ACC112 (cell line): ENCODE measurements around the gene LUC7L3.

Source experiments
- H2AFZ ChIP-seq: fragments of 200-600 bp; sonication (generic); one replicate; pipeline ENCODE4 v1.6.0; 2017; ENCODE audit warnings: antibody characterized with exemption, low read length; ENCODE audit not compliant: unreplicated experiment
- H3K27ac ChIP-seq: fragments of 200-600 bp; sonication (generic); 2 replicates; pipeline ENCODE4 v1.5.1; 2014; ENCODE audit warnings: low read depth, mild to moderate bottlenecking, antibody characterized with exemption, low read length, moderate library complexity
- H3K27me3 ChIP-seq: fragments of 200-600 bp; sonication (generic); 2 replicates; pipeline ENCODE4 v1.6.1; 2014; ENCODE audit warnings: mild to moderate bottlenecking, antibody characterized with exemption, low read length, moderate library complexity, mixed read lengths; ENCODE audit not compliant: insufficient read depth
- H3K36me3 ChIP-seq: fragments of 200-600 bp; sonication (generic); 2 replicates; pipeline ENCODE4 v1.6.1; 2016; ENCODE audit warnings: mild to moderate bottlenecking, antibody characterized with exemption, low read length, moderate library complexity, mixed read lengths; ENCODE audit not compliant: insufficient read depth
- H3K4me1 ChIP-seq: fragments of 200-600 bp; sonication (generic); one replicate; pipeline ENCODE4 v1.6.1; 2016; ENCODE audit warnings: low read length, mixed read lengths; ENCODE audit not compliant: insufficient read depth, unreplicated experiment, control insufficient read depth
- H3K4me3 ChIP-seq: fragments of 200-600 bp; sonication (generic); 2 replicates; pipeline ENCODE4 v1.5.1; 2014; ENCODE audit warnings: mild to moderate bottlenecking, low read depth, low read length
- H3K79me2 ChIP-seq: fragments of 200-600 bp; sonication (generic); one replicate; pipeline ENCODE4 v1.6.0; 2016; ENCODE audit warnings: low read length; ENCODE audit not compliant: control insufficient read depth, unreplicated experiment, insufficient read depth

Gene LUC7L3

GRCh38 chr17:50790618-50791017, 71.2 kb downstream of the LUC7L3 start:
- no peak overlapping the region for H3K27ac ChIP-seq
- no peak overlapping the region for H3K4me3 ChIP-seq
- H3K79me2 ChIP-seq, result no peaks in the 10 kb centered on the region
- no peaks in the 10 kb centered on the region for H3K27me3 ChIP-seq
- H3K36me3 ChIP-seq, result no peaks in the 10 kb centered on the region
- no peak overlapping the region for H2AFZ ChIP-seq
- no peaks in the 10 kb centered on the region for H3K4me1 ChIP-seq

GRCh38 chr17:50792132-50792531, 72.7 kb downstream of the LUC7L3 start:
- Histone ChIP-seq H3K79me2 (no peaks in the 10 kb centered on the region), H3K36me3 (no peaks in the 10 kb centered on the region), H3K4me3 (no peak overlapping the region), H2AFZ (no peak overlapping the region), H3K4me1 (no peaks in the 10 kb centered on the region), H3K27ac (no peak overlapping the region), H3K27me3 (no peaks in the 10 kb centered on the region)

GRCh38 chr17:50793007-50793406, 73.6 kb downstream of the LUC7L3 start:
- H3K79me2 ChIP-seq, result no peaks in the 10 kb centered on the region

GRCh38 chr17:50794361-50794760, 75.0 kb downstream of the LUC7L3 start:
- H2AFZ ChIP-seq, result no peak overlapping the region
- H3K27ac ChIP-seq, result no peak overlapping the region
- no peaks in the 10 kb centered on the region for H3K79me2 ChIP-seq
- H3K36me3 ChIP-seq, result no peaks in the 10 kb centered on the region
- no peaks in the 10 kb centered on the region for H3K4me1 ChIP-seq
- no peak overlapping the region for H3K4me3 ChIP-seq
- H3K27me3 ChIP-seq, result no peaks in the 10 kb centered on the region

More at GRCh38 chr17:50793007-50793406, 73.6 kb downstream of the LUC7L3 start:
- H3K4me3 ChIP-seq, result no peak overlapping the region
- H3K4me1 ChIP-seq, result no peaks in the 10 kb centered on the region
- no peaks in the 10 kb centered on the region for H3K27me3 ChIP-seq
- no peak overlapping the region for H3K27ac ChIP-seq
- no peaks in the 10 kb centered on the region for H3K36me3 ChIP-seq
- no peak overlapping the region for H2AFZ ChIP-seq

GRCh38 chr17:50797135-50797810, 77.9 kb downstream of the LUC7L3 start:
- no peaks in the 10 kb centered on the region for H3K4me1 ChIP-seq
- H3K4me3 ChIP-seq, result no peak overlapping the region
- H3K79me2 ChIP-seq, result no peaks in the 10 kb centered on the region
- H3K36me3 ChIP-seq, result no peaks in the 10 kb centered on the region
- no peak overlapping the region for H3K27ac ChIP-seq
- no peak overlapping the region for H2AFZ ChIP-seq
- no peaks in the 10 kb centered on the region for H3K27me3 ChIP-seq

- H3K4me3 ChIP-seq, result no peak overlapping the region
- H3K79me2 ChIP-seq, result no peaks in the 10 kb centered on the region
- no peak overlapping the region for H2AFZ ChIP-seq
- no peaks in the 10 kb centered on the region for H3K27me3 ChIP-seq
- H3K36me3 ChIP-seq, result no peaks in the 10 kb centered on the region
- no peak overlapping the region for H3K27ac ChIP-seq
- H3K4me1 ChIP-seq, result no peaks in the 10 kb centered on the region
Measured at GRCh38 chr17:50798424-50799288, 79.3 kb downstream of the LUC7L3 start.

GRCh38 chr17:50799582-50799981, 80.2 kb downstream of the LUC7L3 start:
- Histone ChIP-seq H3K79me2 (no peaks in the 10 kb centered on the region), H3K4me3 (no peak overlapping the region), H3K27me3 (no peaks in the 10 kb centered on the region), H3K36me3 (no peaks in the 10 kb centered on the region), H2AFZ (no peak overlapping the region), H3K4me1 (no peaks in the 10 kb centered on the region), H3K27ac (no peak overlapping the region)

- no peak overlapping the region for H3K27ac ChIP-seq
- no peaks in the 10 kb centered on the region for H3K79me2 ChIP-seq
- no peak overlapping the region for H2AFZ ChIP-seq
- no peaks in the 10 kb centered on the region for H3K27me3 ChIP-seq
- no peaks in the 10 kb centered on the region for H3K36me3 ChIP-seq
- H3K4me3 ChIP-seq, result no peak overlapping the region
- no peaks in the 10 kb centered on the region for H3K4me1 ChIP-seq
Measured at GRCh38 chr17:50800196-50800700, 80.8 kb downstream of the LUC7L3 start.

- Histone ChIP-seq H2AFZ (no peak overlapping the region), H3K36me3 (no peaks in the 10 kb centered on the region), H3K27ac (no peak overlapping the region), H3K79me2 (no peaks in the 10 kb centered on the region), H3K27me3 (no peaks in the 10 kb centered on the region), H3K4me3 (no peak overlapping the region), H3K4me1 (peaks cover 4% of the 10 kb centered on the region)
Measured at GRCh38 chr17:50802609-50803571, 83.5 kb downstream of the LUC7L3 start.

- Histone ChIP-seq H3K4me1 (peaks cover 4% of the 10 kb centered on the region), H2AFZ (no peak overlapping the region), H3K79me2 (no peaks in the 10 kb centered on the region), H3K36me3 (no peaks in the 10 kb centered on the region), H3K27ac (no peak overlapping the region), H3K4me3 (no peak overlapping the region), H3K27me3 (no peaks in the 10 kb centered on the region)
Measured at GRCh38 chr17:50803676-50804075, 84.3 kb downstream of the LUC7L3 start.
